HPDE6-E6E7 (cell line): ENCODE results near the gene PIGC.

Experiments
- DNase-seq: peaks from one replicate; pipeline ENCODE4 v3.0.0; 2011; ENCODE audit warnings: missing footprints; ENCODE audit errors: extremely low spot score

PIGC gene

GRCh38 chr1:172398970-172399755 is 44.7 kb downstream of the PIGC start:
- DNase-seq = peak; percentile 37

- DNase-seq = no peak
These were observed 45.7 kb downstream of the PIGC start for GRCh38 chr1:172398193-172398592.

- no peak for DNase-seq
These were observed 46.2 kb downstream of the PIGC start for GRCh38 chr1:172397633-172398032.

GRCh38 chr1:172397221-172397620 is 46.6 kb downstream of the PIGC start:
- DNase-seq = no peak

GRCh38 chr1:172395576-172395975 is 48.3 kb downstream of the PIGC start:
- DNase-seq = no peak

GRCh38 chr1:172394811-172395210 is 49.1 kb downstream of the PIGC start:
- DNase-seq = no peak

- no peak for DNase-seq
These were observed 49.6 kb downstream of the PIGC start for GRCh38 chr1:172394141-172394751.

GRCh38 chr1:172393354-172393753 is 50.5 kb downstream of the PIGC start:
- no peak for DNase-seq

- DNase-seq = no peak
These were observed 51.9 kb downstream of the PIGC start for GRCh38 chr1:172391976-172392375.
